Measurements from ENCODE around the gene NFIA. TPM values are rescaled to one million over a fixed set of nuclear protein-coding genes. Genes with fewer than 3 reads are reported as not detected.
"Not testable (repeated sequence)": the region's sequence is repeated elsewhere in the genome, so short reads cannot be mapped to it uniquely, and the experiment has no call there.

NFIA gene
- total RNA-seq, 1 donor from 2014 or later: 9.3 TPM

DNA sequence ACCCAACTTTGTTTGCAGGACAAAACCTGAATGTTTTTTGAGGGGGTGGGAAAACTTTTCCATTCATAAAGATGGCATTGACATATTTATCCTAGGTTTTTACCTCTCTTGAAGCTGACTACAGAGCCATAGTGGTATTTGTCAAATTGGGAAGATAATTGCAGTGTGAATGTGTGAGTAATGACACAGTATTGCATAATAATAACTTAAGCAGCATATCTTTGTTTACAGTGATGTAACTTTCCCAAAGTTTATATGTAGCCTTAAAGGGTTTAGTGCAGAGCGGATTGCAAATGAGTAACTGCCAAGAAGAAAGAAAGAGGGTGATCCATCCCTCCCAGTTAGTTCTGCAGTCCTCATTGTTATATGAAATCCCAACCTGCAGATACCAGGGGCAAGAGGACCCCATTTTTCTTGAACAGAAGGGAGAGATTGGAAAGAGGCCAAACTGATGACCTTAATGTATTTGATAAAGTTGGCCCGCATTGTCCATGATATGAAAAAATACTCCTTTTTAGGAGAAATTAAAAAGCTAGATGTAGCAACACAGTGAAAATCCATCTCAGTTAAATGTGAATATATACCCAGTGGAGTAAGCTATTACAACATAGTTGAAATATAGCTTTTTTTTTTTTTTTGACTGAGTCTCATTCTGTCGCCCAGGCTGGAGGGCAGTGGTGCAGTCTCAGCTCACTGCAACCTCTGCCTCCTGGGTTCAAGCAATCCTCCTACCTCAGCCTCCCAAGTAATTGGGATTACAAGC is 23.7 kb upstream of the NFIA start:
- no peak for DNase-seq (ENCODE audit: low read depth, low spot score)

DNA sequence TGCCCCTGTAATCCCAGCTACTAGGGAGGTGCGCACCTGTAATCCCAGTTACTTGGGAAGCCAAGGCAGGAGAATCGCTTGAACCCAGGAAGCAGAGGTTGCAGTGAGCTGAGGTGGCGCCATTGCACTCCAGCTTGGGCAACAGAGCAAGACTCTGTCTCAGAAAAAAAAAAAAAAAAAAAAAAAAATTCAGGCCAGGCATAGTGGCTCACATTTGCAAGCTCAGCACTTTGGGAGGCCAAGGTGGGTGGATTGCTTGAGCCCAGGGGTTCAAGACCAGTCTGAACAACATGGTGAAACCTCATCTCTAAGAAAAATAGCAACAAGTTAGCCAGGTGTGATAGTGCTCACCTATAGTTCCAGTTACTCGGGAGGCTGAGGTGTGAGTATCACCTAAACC is 20.8 kb upstream of the NFIA start:
- not testable (repeated sequence) for DNase-seq (ENCODE audit: low read depth, low spot score)

DNA sequence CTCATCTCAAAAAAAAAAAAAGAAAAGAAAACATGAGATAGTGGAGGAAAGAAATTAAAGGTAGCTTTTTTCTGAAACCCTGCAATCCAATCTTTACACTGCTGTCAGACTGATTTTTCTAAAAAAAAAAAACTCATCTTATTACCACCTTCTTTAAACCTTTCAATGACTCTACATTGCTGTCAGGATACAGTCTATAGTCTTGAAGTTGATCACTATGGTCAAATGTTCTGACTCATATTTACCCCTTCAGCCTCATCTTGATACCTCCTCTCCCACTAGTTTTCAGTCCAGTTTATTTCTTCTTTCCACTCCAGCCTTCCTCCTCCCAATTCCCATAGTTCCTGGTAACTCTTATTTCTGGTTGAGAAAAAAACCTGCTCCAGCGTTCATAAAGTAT is 17.7 kb upstream of the NFIA start:
- DNase-seq (ENCODE audit: low read depth, low spot score): no peak

DNA sequence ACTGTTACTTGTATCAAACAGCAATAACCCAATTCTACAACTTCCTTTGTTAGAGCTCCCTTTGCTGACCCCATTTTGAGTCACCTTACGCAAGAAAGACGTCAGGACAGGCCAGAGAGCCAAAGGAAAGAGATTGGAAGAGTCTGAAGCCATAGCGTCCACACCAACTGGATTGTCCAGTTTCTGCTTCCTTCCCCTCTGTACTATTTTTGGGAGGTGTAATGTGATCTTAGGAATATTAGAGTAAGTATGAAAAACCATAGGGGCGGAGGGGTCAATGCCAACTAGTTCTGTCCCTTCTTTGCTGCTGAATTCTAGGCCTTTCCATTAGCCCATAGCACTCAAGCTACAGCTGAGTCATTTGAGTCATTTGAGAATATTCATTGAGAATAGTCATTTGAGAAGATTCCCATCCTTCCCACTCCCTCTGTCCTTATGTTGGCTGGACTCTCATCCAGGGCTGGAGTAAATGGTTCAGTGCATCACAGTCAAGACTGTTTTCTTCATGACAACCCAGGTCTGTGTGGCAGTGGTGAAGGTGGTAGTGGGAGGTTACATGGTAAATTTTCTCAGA is 14.8 kb upstream of the NFIA start:
- no peak for DNase-seq (ENCODE audit: low read depth, low spot score)

DNA sequence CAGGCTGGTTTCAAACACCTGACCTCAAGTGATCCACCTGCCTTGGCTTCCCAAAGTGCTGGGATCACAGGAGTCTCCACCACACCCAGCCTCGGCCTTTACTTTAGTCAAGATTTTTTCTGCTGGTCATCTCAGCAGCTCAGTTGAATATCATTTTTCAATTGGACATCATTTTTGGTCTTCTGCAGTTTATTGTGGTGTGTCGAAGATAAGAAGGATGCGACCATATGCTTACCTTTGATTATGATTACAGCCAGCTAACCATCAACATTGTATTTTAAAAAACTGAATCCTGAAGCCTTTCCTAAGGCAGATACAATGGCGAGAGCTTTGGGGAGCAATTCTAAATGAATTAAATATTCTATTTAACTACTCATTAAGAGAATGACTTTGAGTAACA is 12.3 kb upstream of the NFIA start:
- no peak for DNase-seq (ENCODE audit: low read depth, low spot score)

DNA sequence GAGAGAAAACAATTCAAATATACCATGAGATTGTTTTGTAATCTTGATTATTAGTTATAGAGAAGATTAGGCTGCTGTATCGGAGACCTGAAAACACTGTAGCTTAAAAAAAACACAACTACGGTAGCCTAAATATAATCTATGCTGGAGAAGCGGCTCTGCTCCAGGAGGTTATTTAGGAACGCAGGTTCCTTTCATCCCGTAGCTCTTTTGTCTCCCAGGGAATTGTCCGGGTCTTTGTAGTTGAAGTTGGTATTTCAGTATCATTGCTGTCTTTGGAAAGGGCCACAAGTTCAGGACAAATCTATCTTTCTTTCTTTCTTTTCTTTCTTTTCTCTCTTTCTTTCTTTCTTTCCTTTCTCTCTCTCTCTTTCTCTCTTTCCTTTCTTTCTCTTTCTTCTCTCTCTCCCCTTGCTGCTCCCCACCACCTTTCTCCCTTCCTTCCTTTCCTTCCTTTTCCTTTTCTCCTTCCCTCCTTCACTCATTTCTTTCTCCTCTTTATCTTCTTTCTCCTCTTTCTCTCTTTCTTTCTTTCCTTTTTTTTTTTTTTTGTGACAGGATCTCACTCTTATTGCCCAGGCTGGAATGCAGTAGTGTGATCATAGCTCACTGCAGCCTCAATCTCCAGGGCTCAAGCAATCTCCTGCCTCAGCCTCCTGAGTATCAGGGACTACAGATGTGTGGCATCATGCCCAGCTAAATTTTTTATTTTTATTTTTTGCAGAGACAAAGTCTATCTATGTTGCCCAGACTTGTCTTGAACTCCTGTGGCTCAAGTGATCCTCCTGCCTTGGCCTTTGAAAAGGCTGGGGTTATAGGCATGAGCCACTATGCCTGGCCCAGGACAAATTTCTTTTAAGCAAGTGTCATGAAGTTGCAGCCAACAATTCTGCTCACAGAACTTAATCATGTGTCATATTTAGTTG is 10.9 kb upstream of the NFIA start:
- no peak for DNase-seq (ENCODE audit: low read depth, low spot score)

DNA sequence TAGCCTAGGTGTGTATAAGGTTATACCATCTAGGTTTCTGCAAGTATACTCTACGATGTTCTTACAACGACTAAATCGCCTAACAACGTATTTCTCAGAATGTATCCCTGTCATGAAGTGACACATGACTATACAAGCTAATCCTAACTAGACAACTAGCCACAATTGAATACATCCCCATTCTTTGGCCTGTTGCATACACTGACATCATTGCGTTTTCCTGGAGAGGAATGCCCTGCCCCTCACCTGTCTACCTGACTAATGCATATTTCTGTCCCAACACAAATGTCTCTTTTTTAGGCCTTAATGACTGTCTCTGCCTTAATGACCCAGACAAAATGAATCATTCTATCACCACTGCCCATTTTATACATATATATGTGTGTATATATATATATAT is 8.5 kb upstream of the NFIA start:
- DNase-seq (ENCODE audit: low read depth, low spot score): no peak

DNA sequence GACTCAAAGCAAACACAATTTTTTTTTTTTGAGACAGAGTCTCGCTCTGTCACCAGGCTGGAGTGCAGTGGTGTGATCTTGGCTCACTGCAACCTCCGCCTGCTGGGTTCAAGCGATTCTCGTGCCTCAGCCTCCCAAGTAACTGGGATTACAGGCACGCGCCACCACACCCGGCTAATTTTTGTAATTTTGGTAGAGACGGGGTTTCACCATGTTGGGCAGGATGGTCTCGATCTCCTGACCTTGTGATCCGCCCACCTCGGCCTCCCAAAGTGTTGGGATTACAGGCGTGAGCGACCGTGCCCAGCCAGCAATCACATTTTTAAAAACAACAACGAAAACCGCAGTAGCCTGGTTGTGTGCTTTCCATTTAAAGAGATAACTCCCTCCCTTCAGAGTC is 6.5 kb upstream of the NFIA start:
- not testable (repeated sequence) for DNase-seq (ENCODE audit: low read depth, low spot score)

DNA sequence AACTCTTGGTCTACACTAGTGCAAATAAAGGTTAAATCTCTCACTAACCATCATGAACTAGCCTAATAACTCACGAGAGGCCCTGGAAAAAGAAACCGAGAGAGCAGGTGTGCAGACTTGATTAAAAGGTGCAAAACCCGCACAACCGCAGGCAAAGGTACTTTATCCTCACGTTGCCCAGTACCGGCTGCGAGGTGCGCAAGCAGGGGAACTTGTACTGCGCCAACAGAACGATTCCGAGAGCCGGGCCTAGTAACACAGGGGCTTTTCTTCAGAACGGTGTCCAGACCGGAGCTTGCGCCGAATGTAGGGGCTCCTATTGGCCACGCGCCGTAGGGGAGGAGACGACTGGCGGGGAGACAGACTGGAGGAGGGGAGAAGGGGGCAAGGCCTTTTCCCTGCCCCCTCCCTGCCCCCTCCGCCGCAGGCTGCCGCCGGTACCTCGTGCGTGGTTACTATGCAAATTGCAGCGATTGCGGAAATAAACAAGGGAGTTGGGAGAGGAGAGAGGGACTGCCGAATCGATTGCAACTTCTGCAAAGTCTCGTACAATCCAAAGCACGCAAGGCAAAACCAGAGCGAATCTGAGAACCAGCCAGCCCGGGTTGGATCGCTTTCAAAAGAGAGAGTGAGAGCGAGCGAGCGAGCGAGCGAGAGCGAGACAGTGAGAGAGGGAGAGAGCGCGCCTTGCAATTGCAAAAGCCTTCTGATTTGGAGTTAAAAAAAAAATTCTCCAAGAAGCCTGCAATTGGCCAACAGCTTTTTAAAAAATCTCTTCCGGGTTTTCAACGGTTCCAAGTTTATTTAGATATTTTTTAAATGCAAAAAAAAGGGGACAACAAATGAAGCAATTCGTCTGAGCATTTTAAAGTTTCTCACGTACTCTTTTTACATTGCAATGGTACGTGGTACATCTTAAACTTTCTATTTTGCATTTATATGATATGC is 5.4 kb upstream of the NFIA start:
- peak; percentile 64 for DNase-seq (ENCODE audit: low read depth, low spot score)

DNA sequence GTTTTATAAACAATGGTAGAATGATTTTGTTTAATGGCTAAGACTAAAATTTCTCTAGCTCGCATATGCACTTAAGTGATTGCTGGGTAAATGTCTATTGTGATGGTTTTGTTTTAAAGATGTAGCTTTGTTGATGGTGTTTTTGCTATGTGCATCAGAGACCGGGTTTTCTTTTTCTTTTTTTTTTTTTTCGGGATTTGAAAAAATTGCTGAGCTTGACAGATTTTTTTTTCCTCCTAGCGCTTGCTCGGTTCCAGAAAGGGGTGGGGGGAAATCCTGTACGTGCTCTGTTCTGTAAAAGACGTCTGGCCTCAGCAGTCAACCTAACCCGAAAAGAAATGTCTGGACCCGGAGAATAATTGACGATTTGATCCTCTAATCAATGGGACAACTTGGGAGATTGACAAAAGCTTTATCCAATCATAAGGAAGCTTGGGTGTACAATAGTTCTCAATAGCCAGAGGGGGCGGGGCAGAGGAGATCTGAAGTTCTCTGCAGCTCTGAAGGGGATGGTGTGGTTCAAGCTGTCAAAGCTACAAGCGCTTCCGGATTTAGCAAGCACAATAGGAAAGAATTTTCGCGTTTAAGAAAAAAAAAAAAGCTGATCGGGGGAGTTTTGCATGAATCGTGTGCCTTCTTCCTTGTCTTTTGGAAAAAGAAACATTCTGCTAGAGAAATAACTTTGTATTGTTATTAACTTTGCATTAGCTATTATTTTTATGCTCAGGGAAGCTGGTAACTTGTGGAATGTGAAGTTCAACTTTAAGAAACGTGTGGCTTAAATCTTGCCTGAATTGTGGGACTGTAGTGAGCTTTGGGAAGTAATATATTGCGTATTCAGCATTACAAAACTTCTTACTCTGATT is 4.5 kb upstream of the NFIA start:
- DNase-seq (ENCODE audit: low read depth, low spot score): peak; percentile 100

DNA sequence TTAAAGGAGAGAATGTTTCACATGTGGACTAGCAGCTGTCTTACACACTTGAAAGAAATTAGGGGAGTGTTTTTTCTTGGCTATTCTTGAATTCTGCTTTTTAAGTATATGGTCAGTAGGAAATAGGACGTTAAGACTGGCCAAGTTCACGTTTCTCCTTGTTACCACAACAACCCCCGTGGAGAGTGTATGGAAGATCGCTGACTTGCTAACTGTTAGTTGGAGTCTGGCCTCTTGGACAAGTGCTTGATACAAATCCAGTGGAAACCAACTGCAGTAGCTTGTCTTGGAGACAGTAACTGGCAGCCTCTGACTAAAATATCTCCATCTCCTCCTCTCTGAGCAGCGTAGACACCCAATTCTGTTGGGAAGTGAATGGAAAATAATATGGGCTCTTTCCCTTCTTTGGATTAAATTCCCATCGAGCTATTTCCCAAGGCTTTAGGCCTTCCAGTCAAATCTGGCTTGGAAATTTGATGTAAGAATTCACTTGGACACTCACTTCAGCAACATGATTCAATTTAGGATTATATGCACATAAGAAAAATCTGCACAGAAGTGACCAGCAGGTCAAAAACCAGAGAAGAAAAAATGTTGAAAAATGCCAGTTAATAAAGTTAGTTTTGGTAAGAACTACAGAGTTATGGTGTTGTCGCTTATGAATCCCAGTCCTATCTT is 3.6 kb upstream of the NFIA start:
- no peak for DNase-seq (ENCODE audit: low read depth, low spot score)

DNA sequence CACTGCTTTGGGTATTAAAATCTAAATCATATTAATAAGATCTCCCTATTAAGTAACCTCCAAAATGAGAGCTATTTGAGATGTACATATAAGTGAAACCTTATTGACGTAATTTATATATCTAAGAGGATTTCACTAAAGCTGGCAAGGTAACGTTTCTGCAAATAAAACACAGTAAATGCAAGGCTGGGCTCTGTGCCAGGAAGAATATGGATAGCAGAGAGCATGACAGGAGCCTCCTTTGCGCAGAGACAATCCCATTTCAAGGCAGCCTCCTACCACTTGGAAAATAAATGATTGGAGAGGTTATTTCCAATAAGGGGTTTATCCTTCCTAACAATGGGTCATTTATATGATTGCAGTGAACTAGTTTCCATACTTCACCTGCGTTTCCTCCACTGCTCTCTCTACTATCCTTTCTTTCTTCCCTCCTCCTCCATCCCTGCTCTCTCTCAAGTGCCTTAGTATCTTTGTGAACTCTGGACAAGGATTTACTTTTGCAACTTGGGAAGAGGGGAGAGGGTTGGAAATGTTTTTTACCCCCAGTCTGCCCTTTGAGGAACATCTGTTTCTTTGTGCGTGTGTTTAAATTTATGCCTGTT is 3.0 kb upstream of the NFIA start:
- DNase-seq (ENCODE audit: low read depth, low spot score): no peak

DNA sequence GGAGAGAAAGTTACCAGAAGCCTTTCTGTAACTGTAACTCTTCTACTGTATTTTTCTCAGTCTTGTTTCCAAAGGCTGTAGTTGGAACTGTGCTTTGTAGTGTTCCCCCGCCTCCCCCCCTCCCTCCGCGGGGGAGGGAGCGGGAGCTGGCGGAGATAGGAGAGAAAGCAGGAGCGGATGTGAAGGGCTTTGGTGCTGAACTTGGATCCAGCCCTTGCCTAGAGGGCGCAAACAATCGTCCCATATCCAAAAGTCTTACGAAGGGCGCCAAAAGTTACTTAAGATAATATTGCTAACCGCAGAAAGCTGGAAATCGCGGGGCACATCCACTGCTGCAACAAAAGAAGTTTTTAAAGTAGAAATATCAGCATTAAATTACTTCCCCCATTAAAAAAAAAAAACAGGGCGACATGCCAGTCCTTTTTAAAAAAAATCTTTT is 2.4 kb upstream of the NFIA start:
- DNase-seq (ENCODE audit: low read depth, low spot score): no peak

DNA sequence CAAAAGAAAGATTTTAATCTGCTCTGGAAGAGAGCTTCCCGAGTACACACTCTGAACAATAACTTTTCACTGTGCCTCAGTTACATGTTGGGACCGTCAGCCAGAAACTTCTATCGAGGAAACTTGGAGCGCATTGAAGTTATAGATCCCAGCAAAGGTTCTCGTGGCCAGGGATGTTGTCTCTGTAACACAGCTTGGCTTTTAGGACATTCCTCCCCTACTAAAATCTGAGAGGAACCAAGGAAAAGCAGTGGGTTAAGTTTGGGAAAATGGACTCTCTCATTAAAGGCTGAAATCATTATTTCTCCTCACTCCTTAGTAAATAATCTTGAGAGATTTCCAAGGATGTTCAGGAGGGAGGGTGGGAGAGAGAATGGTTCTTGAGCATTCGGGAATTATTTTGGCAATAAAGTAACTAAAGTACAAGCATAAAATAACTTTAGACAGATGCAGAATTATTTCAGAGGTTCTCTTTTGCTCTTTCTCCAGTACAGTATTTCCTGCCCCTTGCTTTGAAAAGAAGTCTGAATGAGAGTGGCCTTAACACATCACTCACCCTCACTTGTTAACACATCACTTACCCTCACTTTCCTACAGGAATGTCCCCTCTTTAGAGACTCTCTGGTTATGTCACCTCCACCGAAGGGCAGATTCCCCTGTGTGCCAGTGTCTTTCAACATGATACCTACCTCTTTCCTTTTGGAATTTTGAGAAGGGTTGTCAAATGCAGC is 1.8 kb upstream of the NFIA start:
- DNase-seq (ENCODE audit: low read depth, low spot score): no peak

DNA sequence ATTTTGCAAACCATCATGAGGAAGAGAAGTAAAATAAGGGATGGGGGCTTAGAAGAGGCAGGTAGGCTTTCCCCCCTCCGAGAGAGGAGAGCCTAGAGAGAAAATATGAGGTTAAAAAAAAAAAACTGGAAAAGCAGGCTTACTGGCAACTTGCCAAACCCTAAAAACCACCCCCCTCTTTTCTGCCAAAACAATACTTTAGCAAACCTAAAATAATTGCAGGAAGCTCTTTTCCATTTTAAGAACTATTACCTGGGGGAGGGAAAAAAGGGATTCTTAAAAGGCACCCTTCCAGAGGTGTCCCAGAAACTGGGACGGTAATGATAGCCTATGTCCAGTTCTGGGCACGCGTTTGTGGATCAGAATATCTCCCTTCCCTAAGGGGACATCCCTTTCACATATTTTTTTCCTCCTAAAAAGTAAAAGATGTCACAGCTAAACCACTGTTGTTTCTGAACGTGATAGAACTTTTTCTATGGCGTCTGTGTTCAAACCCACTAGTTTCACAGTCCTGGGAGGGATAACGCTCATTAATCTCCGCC is 1.1 kb upstream of the NFIA start:
- no peak for DNase-seq (ENCODE audit: low read depth, low spot score)

DNA sequence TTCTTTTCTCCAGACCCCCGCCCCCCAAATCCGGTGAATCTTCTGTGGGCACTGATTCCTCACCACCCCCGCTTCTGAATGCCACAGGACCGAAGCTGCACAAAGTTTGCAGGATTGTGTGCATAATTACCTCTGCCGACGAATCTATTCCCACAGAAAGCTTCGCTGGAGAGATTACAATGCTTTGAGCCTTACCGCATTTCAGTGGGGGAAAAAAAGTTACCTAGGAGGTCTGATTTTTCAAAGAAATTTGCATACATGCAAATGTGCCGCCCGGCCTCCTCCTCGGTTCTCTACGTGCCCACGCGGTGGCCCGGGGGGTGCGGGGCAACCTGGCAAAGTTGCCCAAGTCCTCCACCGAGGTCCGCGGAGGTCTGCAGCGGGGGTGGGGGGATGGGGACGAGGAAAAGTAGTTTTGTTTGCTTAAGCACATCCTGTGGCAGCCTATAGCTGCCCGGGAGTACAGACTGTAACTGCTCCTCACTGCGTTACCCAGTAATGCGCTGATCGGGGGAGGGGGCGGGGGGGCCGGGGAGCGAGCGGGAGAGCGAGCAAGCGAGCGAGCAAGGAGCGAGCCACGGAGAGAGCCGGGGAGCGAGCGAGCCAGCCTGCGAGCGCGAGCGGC is 563 bp upstream of the NFIA start:
- DNase-seq (ENCODE audit: low read depth, low spot score): no peak

DNA sequence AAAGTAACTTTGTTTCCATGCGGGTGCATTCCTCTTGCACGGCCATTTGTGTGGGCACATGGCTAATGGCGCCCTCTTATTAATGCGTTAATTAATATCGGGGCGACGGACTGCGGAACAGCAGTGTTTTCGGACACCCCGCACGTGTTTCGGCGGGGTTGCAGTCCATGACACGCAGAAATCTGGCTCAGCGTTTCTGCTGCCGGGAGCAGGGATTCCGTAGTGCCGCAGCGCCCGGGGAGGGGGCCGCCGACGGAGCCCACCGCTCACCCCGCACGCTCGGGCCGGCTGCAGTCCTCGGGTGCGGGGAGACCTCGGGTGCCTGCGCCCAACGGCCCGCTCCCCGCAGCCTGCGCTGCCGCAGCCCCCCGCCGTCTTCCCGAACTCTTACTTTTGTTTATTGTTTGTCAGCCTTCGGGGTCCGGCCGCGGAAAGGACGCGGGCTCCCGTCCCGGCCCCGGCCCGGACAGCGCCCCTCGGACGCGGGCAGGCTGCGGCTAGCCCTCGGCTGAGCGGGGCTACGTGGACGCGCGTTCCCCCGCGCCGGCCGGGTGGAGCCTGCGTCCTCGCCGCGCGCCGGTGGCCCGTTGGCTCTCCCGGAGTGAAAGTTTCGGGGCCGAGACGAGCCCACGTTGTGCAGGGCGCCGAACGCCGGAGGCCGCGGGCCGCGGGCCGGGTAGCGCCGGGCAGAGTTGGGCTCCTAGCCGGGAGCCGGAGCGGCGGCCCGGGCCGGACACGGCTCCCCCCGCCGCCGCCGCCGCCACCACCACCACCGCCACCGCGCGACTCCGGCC is 849 bp downstream of the NFIA start:
- no peak for DNase-seq (ENCODE audit: low read depth, low spot score)

All from pulmonary artery endothelial cell (primary cell).